IMR-90 (cell line): ENCODE measurements around the gene APBB3. TPM values are rescaled to one million over a fixed set of nuclear protein-coding genes. Genes with fewer than 3 reads are reported as not detected.

Source experiments
- ATAC-seq: fragments of 200-7000 bp; cut with Tn5 transposase; 2 replicates; pipeline ENCODE4 v1.9.1; 2020; ENCODE audit warnings: low read depth, mild to moderate bottlenecking, moderate library complexity
- BruUV-seq: library from RNA; stranded (reverse); fragments of 400-500 nt; replicated peaks from 2 replicates; lab custom pipeline; 2021; lab: Mats Ljungman, UMichigan
- CTCF ChIA-PET: fragments of 300-600 bp; formaldehyde crosslinking; extraction: SDS; loops from one replicate; lab custom pipeline; 2021; ENCODE audit warnings: antibody characterized with exemption; lab: Yijun Ruan, JAX
- POLR2A ChIA-PET: fragments of 300-600 bp; sonication (Branson Sonifier 250); formaldehyde crosslinking; loops from one replicate; lab custom pipeline; 2022; ENCODE audit warnings: antibody characterized with exemption; ENCODE audit not compliant: unreplicated experiment; lab: Charles Lee
- DNase-seq: peaks from one replicate; pipeline ENCODE4 v3.0.0; 2013
- H2AFZ ChIP-seq: replicated peaks from 2 replicates; pipeline ENCODE3; 2013; ENCODE audit warnings: low read length, mild to moderate bottlenecking; ENCODE audit not compliant: poor library complexity
- H2AK5ac ChIP-seq: 2 replicates; pipeline ENCODE4 v1.6.1; 2013; ENCODE audit warnings: low read depth, low read length, inconsistent platforms
- H2AK9ac ChIP-seq: replicated peaks from 2 replicates; pipeline ENCODE3; 2013; ENCODE audit warnings: mild to moderate bottlenecking, low read depth, low read length, moderate library complexity; ENCODE audit not compliant: poor library complexity
- H2BK120ac ChIP-seq: 2 replicates; pipeline ENCODE4 v1.6.1; 2013; ENCODE audit warnings: low read depth, low read length, inconsistent platforms
- H2BK15ac ChIP-seq: 3 replicates; pipeline ENCODE4 v1.6.1; 2013; ENCODE audit warnings: low read depth, low read length, inconsistent platforms
- H2BK20ac ChIP-seq: 2 replicates; pipeline ENCODE4 v1.6.1; 2013; ENCODE audit warnings: low read depth, mild to moderate bottlenecking, inconsistent platforms, low read length, moderate library complexity
- H2BK5ac ChIP-seq: 2 replicates; pipeline ENCODE4 v1.6.1; 2013; ENCODE audit warnings: mild to moderate bottlenecking, low read depth, low read length, inconsistent platforms; ENCODE audit not compliant: poor library complexity, severe bottlenecking
- H3K14ac ChIP-seq: replicated peaks from 2 replicates; pipeline ENCODE4 v1.6.1; 2013; ENCODE audit warnings: low read depth, low read length, inconsistent platforms
- H3K18ac ChIP-seq: 2 replicates; pipeline ENCODE4 v1.6.1; 2013; ENCODE audit warnings: low read depth, low read length, control low read depth
- H3K23ac ChIP-seq: 2 replicates; pipeline ENCODE4 v1.6.1; 2013; ENCODE audit warnings: low read depth, low read length, inconsistent platforms
- H3K27ac ChIP-seq: 2 replicates; pipeline ENCODE4 v1.5.1; 2013; ENCODE audit warnings: mild to moderate bottlenecking, control low read depth, low read length; ENCODE audit not compliant: insufficient read depth
- H3K27me3 ChIP-seq: 2 replicates; pipeline ENCODE4 v1.6.1; 2013; ENCODE audit warnings: low read length; ENCODE audit not compliant: control insufficient read depth, insufficient read depth
- H3K36me3 ChIP-seq: 2 replicates; pipeline ENCODE4 v1.6.1; 2013; ENCODE audit warnings: low read length, mixed read lengths; ENCODE audit not compliant: control insufficient read depth, insufficient read depth
- H3K4ac ChIP-seq: 2 replicates; pipeline ENCODE4 v1.6.1; 2013; ENCODE audit warnings: low read depth, low read length, inconsistent platforms
- H3K4me1 ChIP-seq: 2 replicates; pipeline ENCODE4 v1.6.1; 2013; ENCODE audit warnings: low read length, mixed read lengths; ENCODE audit not compliant: control insufficient read depth, insufficient read depth
- H3K4me2 ChIP-seq: 2 replicates; pipeline ENCODE4 v1.6.1; 2013; ENCODE audit warnings: low read depth, mild to moderate bottlenecking, control low read depth, low read length, moderate library complexity
- H3K4me3 ChIP-seq: 2 replicates; pipeline ENCODE4 v1.5.1; 2013; ENCODE audit warnings: low read depth, mild to moderate bottlenecking, control low read depth, low read length, moderate library complexity; ENCODE audit not compliant: insufficient read depth
- H3K56ac ChIP-seq: 2 replicates; pipeline ENCODE4 v1.6.1; 2013; ENCODE audit warnings: low read length, inconsistent platforms; ENCODE audit not compliant: insufficient read depth; ENCODE audit errors: extremely low read depth
- H3K79me1 ChIP-seq, 2 experiments: 2 replicates each; pipeline ENCODE4 v1.6.1; 2013; ENCODE audit warnings: low read length in 2 of 2, inconsistent platforms in 1 of 2, low read depth in 1 of 2
- H3K9ac ChIP-seq: 2 replicates; pipeline ENCODE4 v1.6.1; 2013; ENCODE audit warnings: low read depth, low read length, control low read depth
- H3K9me1 ChIP-seq: 2 replicates; pipeline ENCODE4 v1.6.1; 2013; ENCODE audit warnings: low read length, inconsistent platforms; ENCODE audit not compliant: insufficient read depth
- H3K9me3 ChIP-seq: 2 replicates; pipeline ENCODE4 v1.6.1; 2013; ENCODE audit warnings: low read length; ENCODE audit not compliant: control insufficient read depth, insufficient read depth
- H4K20me1 ChIP-seq: 2 replicates; pipeline ENCODE4 v1.6.1; 2013; ENCODE audit warnings: low read length, inconsistent platforms; ENCODE audit not compliant: insufficient read depth
- H4K5ac ChIP-seq: 2 replicates; pipeline ENCODE4 v1.6.1; 2013; ENCODE audit warnings: mild to moderate bottlenecking, low read depth, low read length, control low read depth
- H4K8ac ChIP-seq, 2 experiments: 2 replicates each; pipeline ENCODE4 v1.6.1; 2013; ENCODE audit warnings: low read depth in 2 of 2, low read length in 2 of 2, control low read depth in 1 of 2, inconsistent platforms in 1 of 2
- H4K91ac ChIP-seq: 2 replicates; pipeline ENCODE4 v1.6.1; 2013; ENCODE audit warnings: low read depth, low read length, inconsistent platforms; ENCODE audit not compliant: insufficient read depth
- BHLHE40 ChIP-seq: fragments of 150-350 bp; IDR thresholded peaks from 2 replicates; pipeline ENCODE4 v1.6.1; 2016; ENCODE audit warnings: mild to moderate bottlenecking, low read depth, low read length
- CEBPB ChIP-seq: IDR thresholded peaks from 2 replicates; pipeline ENCODE4 v1.6.1; 2012; ENCODE audit warnings: low read depth, low read length, improper control_type of control experiment
- CHD1 ChIP-seq: IDR thresholded peaks from 2 replicates; pipeline ENCODE4 v1.6.1; 2012; ENCODE audit warnings: low read depth, low read length, improper control_type of control experiment
- CTCF ChIP-seq: conservative IDR thresholded peaks from 2 replicates; pipeline ENCODE4 v1.5.1; 2012; ENCODE audit warnings: mild to moderate bottlenecking, low read depth, low read length, improper control_type of control experiment
- ELK1 ChIP-seq: fragments of 150-350 bp; IDR thresholded peaks from 2 replicates; pipeline ENCODE4 v1.6.1; 2016; ENCODE audit warnings: low read depth, mild to moderate bottlenecking, low read length, moderate library complexity, borderline replicate concordance
- FOS ChIP-seq: fragments of 150-350 bp; IDR thresholded peaks from 2 replicates; pipeline ENCODE4 v1.6.1; 2016; ENCODE audit warnings: low read depth, low read length
- MAFK ChIP-seq: IDR thresholded peaks from 2 replicates; pipeline ENCODE4 v1.6.1; 2012; ENCODE audit warnings: low read depth, low read length, improper control_type of control experiment
- MAZ ChIP-seq: IDR thresholded peaks from 2 replicates; pipeline ENCODE4 v1.6.1; 2012; ENCODE audit warnings: low read depth, mild to moderate bottlenecking, low read length, improper control_type of control experiment, moderate library complexity, borderline replicate concordance
- NFE2L2 ChIP-seq: fragments of 150-350 bp; IDR thresholded peaks from 2 replicates; pipeline ENCODE4 v1.6.1; 2016; ENCODE audit warnings: low read depth, mild to moderate bottlenecking, low read length
- POLR2A ChIP-seq: IDR thresholded peaks from 2 replicates; pipeline ENCODE4 v1.6.1; 2012; ENCODE audit warnings: mild to moderate bottlenecking, low read depth, low read length
- RAD21 ChIP-seq: IDR thresholded peaks from 2 replicates; pipeline ENCODE4 v1.6.1; 2012; ENCODE audit warnings: low read length, improper control_type of control experiment
- RCOR1 ChIP-seq: IDR thresholded peaks from 2 replicates; pipeline ENCODE4 v1.6.1; 2012; ENCODE audit warnings: mild to moderate bottlenecking, low read length, improper control_type of control experiment; ENCODE audit not compliant: insufficient replicate concordance
- RFX5 ChIP-seq: IDR thresholded peaks from 2 replicates; pipeline ENCODE4 v1.8.0; 2012; ENCODE audit warnings: low read depth, mild to moderate bottlenecking, low read length, moderate library complexity
- SMC3 ChIP-seq: fragments of 150-350 bp; IDR thresholded peaks from 2 replicates; pipeline ENCODE4 v1.6.1; 2016; ENCODE audit warnings: low read depth, mild to moderate bottlenecking, antibody characterized with exemption, low read length, moderate library complexity
- WGBS, 2 experiments: methylation state at CpG; one replicate each; pipeline versions ENCODE4 v1.1.5 to v1.1.7; 2013; ENCODE audit warnings: missing lambda C conversion rate in 2 of 2; ENCODE audit not compliant: insufficient read length in 1 of 2; ENCODE audit errors: extremely low coverage in 2 of 2; 5-methylcytosine and 5-hydroxymethylcytosine counted together
- dilution Hi-C: fragments of 300-500 bp; cut with HindIII; formaldehyde crosslinking; loops from one replicate; pipeline ENCODE4 v1.14.3; 2018; ENCODE audit warnings: low sequenced_read_pairs; ENCODE audit not compliant: unreplicated experiment
- in situ Hi-C: fragments of 300-500 bp; cut with MboI; formaldehyde crosslinking; loops from 3 replicates; pipeline ENCODE4 v1.14.3; 2019; ENCODE audit warnings: low sequenced_read_pairs, inconsistent platforms, mixed read lengths
- intact Hi-C: fragments of 100-400 bp; cut with micrococcal nuclease; formaldehyde crosslinking; loops from 2 replicates; pipeline ENCODE4 v1.10.0; 2022
- polyA plus RNA-seq, 3 experiments: library from polyadenylated mRNA; depleted of rRNA; stranded (reverse); fragments of >200 nt; gene quantifications; 2 replicates each; pipeline ENCODE4 v1.2.3, GENCODE V29; 2012; ENCODE audit warnings: low replicate concordance in 1 of 3
- total RNA-seq: library from RNA; depleted of rRNA; stranded (reverse); fragments of >200 nt; gene quantifications from 2 replicates; pipeline ENCODE4 v1.2.3, GENCODE V29; 2012
- TF ChIP-seq, protein P1 (sequence below): fragments of 150-350 bp; IDR thresholded peaks from 2 replicates; pipeline ENCODE4 v1.6.1; 2017; ENCODE audit warnings: mild to moderate bottlenecking, antibody characterized with exemption, low read length, low read depth

The APBB3 gene
- total and polyA plus RNA-seq, 2 of the 4 experiments (the other 2 are of a cell fraction): 6.6 to 23.8 TPM

- H2AFZ ChIP-seq: no peak overlapping the region
- no peak overlapping the region; the same call in 1 of the 2 replicates for H3K18ac ChIP-seq
- no peak overlapping the region for H2BK20ac ChIP-seq
- no peak overlapping the region; the same call in 1 of the 2 replicates for H2BK120ac ChIP-seq
- H3K4me2 ChIP-seq: no peak overlapping the region
- H3K14ac ChIP-seq: no peak overlapping the region
- CTCF ChIA-PET: interaction anchor here (0.6 kb wide), 1 partner anchor 33 kb away, joined by 3 read pairs; no protein-coding TSS in a partner anchor
- H3K56ac ChIP-seq: no peak overlapping the region
- no peak overlapping the region for H2BK5ac ChIP-seq
- POLR2A ChIA-PET: no interaction called here
- no peak overlapping the region for H2BK15ac ChIP-seq
- DNase-seq: peak; percentile 37
- H2AK5ac ChIP-seq: no peak overlapping the region
- H4K5ac ChIP-seq: no peak overlapping the region
- dilution Hi-C loops: no loop called here
- BruUV-seq: no TSS peak
- H3K4ac ChIP-seq: no peak overlapping the region; the same call in 1 of the 2 replicates
- H3K4me1 ChIP-seq: peaks cover 12% of the 10 kb centered on the region
- no peak overlapping the region for H3K9ac ChIP-seq
- no peaks in the 10 kb centered on the region for H3K79me1 ChIP-seq
- no CpG with 5 or more reads among the region's 5 CpGs for WGBS, 2 experiments
- H3K27ac ChIP-seq: no peak overlapping the region; the same call in 1 of the 2 replicates
- ATAC-seq: 0 out of 2 replicates have a peak, but pooled peaks have one; percentile 25
- H3K4me3 ChIP-seq: no peak overlapping the region
- no peaks in the 10 kb centered on the region for H3K27me3 ChIP-seq
- H4K91ac ChIP-seq: no peak overlapping the region
- H3K9me3 ChIP-seq: no peaks in the 10 kb centered on the region
- in situ Hi-C loops: no loop called here
- no peaks in the 10 kb centered on the region for H3K9me1 ChIP-seq
- H3K23ac ChIP-seq: no peak overlapping the region
- no peaks in the 10 kb centered on the region for H3K36me3 ChIP-seq
- intact Hi-C loops: no loop called here
- H4K20me1 ChIP-seq: no peaks in the 10 kb centered on the region
- no peak overlapping the region for H2AK9ac ChIP-seq
- H4K8ac ChIP-seq: no peak overlapping the region; a peak in 1 of 4 replicates
- TF ChIP-seq POLR2A (no peak), CHD1 (no peak), CTCF (no peak), MAFK (no peak), RAD21 (no peak), MAZ (no peak), CEBPB (no peak), NFE2L2 (no peak), RFX5 (no peak), RCOR1 (no peak), ELK1 (no peak), SMC3 (no peak), BHLHE40 (no peak), FOS (no peak)
- TF ChIP-seq, protein P1, sequence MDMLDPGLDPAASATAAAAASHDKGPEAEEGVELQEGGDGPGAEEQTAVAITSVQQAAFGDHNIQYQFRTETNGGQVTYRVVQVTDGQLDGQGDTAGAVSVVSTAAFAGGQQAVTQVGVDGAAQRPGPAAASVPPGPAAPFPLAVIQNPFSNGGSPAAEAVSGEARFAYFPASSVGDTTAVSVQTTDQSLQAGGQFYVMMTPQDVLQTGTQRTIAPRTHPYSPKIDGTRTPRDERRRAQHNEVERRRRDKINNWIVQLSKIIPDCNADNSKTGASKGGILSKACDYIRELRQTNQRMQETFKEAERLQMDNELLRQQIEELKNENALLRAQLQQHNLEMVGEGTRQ: no peak
Observed at GRCh38 chr5:140588311-140589070, 24.1 kb upstream of the APBB3 start.
